Spinal cord (tissue), 10 donors: ENCODE results near the gene CYTH4. TPM values are rescaled to one million over a fixed set of nuclear protein-coding genes. Genes with fewer than 3 reads are reported as not detected.

Source experiments
- DNase-seq, 6 donors: peaks; one replicate each; pipeline versions ENCODE4 v3.0.0 to v3.0.0-alpha.2; 2013 to 2015; ENCODE audit warnings: low spot score in 6 of 6, low read depth in 4 of 6
- H3K27ac ChIP-seq: one replicate; pipeline ENCODE4 v1.5.1; 2013; ENCODE audit warnings: low read depth, low read length, control low read depth
- H3K27me3 ChIP-seq: one replicate; pipeline ENCODE4 v1.6.1; 2013; ENCODE audit warnings: low read length; ENCODE audit not compliant: control insufficient read depth, insufficient read depth
- H3K36me3 ChIP-seq: one replicate; pipeline ENCODE4 v1.6.1; 2013; ENCODE audit warnings: low read length; ENCODE audit not compliant: control insufficient read depth, insufficient read depth
- H3K4me1 ChIP-seq: one replicate; pipeline ENCODE4 v1.6.1; 2013; ENCODE audit warnings: low read length; ENCODE audit not compliant: control insufficient read depth, insufficient read depth
- H3K4me3 ChIP-seq: one replicate; pipeline ENCODE4 v1.5.1; 2013; ENCODE audit warnings: low read depth, low read length, control low read depth
- H3K9me3 ChIP-seq: one replicate; pipeline ENCODE4 v1.6.1; 2013; ENCODE audit warnings: low read length; ENCODE audit not compliant: control insufficient read depth, insufficient read depth
- WGBS: methylation state at CpG from one replicate; pipeline ENCODE4 v1.1.5; 2013; ENCODE audit warnings: missing lambda C conversion rate; ENCODE audit not compliant: insufficient coverage; 5-methylcytosine and 5-hydroxymethylcytosine counted together
- polyA plus RNA-seq, 2 donors: library from polyadenylated mRNA; unstranded; fragments of 120-200 nt; gene quantifications; one replicate each; pipeline ENCODE4 v1.2.1, GENCODE V29; 2013; ENCODE audit not compliant: insufficient read length in 2 of 2
- total RNA-seq, 2 donors: library from RNA; depleted of rRNA in 1 of 2; stranded (reverse); fragments of 120-200 nt in 1 of 2; fragments of >200 nt in 1 of 2; gene quantifications; one replicate each; pipeline versions ENCODE4 v1.2.3 to v1.2.4, GENCODE V29; 2013 to 2014
- donor health status: healthy.

Gene CYTH4
- total and polyA plus RNA-seq, 4 donors: 5.8 to 9.4 (median 7.9) TPM

GRCh38 chr22:37240240-37240940, 41.9 kb upstream of the CYTH4 start:
- Histone ChIP-seq H3K9me3 (no peaks in the 10 kb centered on the region), H3K27me3 (peaks cover 6% of the 10 kb centered on the region), H3K4me1 (peaks cover 19% of the 10 kb centered on the region), H3K4me3 (no peak overlapping the region), H3K27ac (no peak overlapping the region), H3K36me3 (no peaks in the 10 kb centered on the region)
- DNase-seq: no peak
- WGBS: 93% methylated on average over 9 of the region's 11 CpGs

DNA sequence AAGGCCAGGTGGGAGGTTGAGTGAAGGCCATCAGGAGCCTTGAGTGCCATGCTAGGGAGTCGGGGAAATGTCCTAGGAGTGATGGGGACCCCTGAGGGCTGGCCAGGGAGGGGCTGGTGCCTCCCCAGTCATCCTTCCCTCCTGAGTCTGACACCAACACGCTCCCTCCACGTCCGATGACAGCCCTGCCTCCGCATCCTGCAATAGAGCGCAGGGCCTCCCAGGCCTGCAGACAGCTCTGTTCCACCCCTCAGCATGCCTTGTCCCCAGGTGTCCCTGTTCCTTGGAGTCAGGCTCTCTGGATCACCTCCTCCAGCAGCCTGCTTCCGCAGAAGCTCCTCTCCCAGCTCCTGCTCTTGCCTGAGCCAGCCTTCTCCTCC, 41.4 kb upstream of the CYTH4 start:
- 81% methylated on average over 7 of the region's 7 CpGs for WGBS
- H3K36me3 ChIP-seq: no peaks in the 10 kb centered on the region
- no peak overlapping the region for H3K4me3 ChIP-seq
- no peaks in the 10 kb centered on the region for H3K9me3 ChIP-seq
- H3K27me3 ChIP-seq: peaks cover 6% of the 10 kb centered on the region
- H3K27ac ChIP-seq: no peak overlapping the region
- peaks cover 19% of the 10 kb centered on the region for H3K4me1 ChIP-seq
- no peak for DNase-seq

DNA sequence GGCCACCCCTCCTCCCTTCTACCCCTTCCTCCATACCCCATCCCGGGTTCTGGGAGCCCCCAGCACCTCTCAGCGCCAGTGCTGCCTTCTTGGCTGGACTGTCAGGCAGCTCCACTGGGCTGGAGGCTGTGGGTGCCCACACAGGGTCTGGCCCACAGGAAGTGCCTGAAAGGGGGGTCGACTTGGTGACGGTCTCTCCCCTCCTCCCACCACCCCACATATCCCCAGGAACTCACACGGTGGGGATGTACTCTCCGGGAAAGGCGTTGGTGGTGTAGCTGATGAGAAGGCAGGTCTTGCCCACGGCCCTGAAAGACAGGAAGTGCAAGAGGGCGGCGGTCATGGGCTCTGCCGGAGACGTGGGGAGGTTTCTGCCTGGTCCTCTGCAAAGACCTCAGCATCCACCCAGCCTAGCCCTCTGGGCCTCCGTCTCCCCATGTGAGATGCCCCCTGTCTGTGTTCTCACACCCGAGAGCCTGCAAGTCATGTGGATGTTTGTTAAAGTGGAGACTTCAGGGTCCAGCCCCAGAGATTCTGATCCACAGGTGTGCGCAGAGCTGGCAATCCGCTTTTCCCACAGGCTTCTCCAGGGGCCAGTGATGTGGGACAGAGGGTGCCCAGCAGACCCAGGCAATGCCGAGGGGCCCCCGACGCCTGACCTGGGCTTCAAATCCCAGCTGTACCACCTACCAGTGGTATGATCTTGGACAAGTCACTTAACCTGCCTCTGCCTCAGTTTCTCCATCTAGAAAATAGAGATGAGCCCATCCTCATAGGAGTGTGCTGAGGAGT, 40.8 kb upstream of the CYTH4 start:
- Histone ChIP-seq H3K4me1 (peaks cover 19% of the 10 kb centered on the region), H3K36me3 (no peaks in the 10 kb centered on the region), H3K9me3 (no peaks in the 10 kb centered on the region), H3K27ac (no peak overlapping the region), H3K27me3 (peaks cover 6% of the 10 kb centered on the region), H3K4me3 (no peak overlapping the region)
- 77% methylated on average over 11 of the region's 19 CpGs for WGBS
- no peak for DNase-seq

DNA sequence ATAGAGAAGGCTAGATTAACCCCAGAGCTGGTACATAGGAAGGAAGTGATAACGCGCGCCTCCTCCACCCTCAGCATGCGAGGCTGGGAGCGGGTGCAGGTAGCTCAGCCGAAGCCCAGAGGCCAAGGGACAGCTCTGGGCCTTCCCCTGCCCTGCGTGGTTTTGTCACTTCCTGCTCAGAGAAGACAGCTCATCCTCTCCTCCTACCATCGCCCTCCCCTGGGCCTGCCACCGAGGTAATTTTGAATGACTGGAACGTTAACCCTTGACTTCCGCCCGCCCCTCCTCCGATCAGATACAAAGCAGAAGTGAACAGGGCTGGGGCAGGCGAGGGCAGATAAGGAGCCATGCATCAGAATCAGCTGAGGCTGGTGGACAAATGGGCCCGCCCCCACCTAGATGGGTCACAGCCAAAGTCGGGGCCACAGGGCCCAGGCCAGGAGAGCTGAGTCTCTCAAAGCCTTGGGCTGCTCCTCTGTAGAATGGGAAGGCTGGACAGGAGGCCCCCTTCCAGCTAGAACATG, 39.9 kb upstream of the CYTH4 start:
- WGBS: 47% methylated on average over 16 of the region's 16 CpGs
- H3K27ac ChIP-seq: no peak overlapping the region

DNA sequence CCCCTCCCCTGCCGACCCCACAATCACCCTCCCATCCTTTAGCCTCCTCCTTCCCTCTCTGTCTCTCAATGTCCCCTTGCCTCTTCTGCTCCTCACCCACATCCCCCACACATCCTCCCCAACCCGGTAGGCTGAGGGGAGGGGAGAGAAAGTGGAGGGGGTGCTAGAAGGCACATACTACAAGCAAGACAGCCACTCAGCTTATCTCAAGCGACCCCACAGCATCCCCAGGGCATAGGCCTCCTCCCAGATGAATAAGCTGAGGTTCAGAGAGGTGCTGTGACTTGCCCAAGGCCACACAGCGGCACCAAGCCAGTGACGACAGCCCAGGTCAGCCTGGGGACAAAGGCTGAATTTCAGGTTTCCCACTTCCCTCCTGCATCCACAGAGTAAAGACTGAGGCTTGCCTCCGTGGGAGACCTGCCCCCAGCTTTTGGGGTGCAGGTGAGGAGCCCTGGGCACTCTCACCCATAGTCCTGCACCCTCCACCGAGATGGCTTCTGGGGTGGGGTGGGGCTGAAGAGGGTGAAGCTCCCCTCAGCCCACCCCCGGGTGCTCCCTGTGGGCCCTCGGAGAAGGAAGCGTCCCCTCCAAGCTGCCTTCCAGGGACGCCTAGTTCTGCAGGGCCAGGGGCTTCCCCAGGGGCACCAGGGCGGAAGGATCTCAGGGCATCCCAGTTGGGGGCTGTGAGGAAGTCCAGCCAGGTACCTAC, 38.8 kb upstream of the CYTH4 start:
- H3K36me3 ChIP-seq: no peaks in the 10 kb centered on the region
- no peak overlapping the region for H3K4me3 ChIP-seq
- WGBS: 72% methylated on average over 8 of the region's 12 CpGs

More for the DNA sequence above, 39.9 kb upstream of the CYTH4 start:
- DNase-seq: no peak
- no peaks in the 10 kb centered on the region for H3K36me3 ChIP-seq
- no peaks in the 10 kb centered on the region for H3K9me3 ChIP-seq
- peaks cover 16% of the 10 kb centered on the region for H3K4me1 ChIP-seq
- H3K27me3 ChIP-seq: peaks cover 6% of the 10 kb centered on the region
- no peak overlapping the region for H3K4me3 ChIP-seq

DNA sequence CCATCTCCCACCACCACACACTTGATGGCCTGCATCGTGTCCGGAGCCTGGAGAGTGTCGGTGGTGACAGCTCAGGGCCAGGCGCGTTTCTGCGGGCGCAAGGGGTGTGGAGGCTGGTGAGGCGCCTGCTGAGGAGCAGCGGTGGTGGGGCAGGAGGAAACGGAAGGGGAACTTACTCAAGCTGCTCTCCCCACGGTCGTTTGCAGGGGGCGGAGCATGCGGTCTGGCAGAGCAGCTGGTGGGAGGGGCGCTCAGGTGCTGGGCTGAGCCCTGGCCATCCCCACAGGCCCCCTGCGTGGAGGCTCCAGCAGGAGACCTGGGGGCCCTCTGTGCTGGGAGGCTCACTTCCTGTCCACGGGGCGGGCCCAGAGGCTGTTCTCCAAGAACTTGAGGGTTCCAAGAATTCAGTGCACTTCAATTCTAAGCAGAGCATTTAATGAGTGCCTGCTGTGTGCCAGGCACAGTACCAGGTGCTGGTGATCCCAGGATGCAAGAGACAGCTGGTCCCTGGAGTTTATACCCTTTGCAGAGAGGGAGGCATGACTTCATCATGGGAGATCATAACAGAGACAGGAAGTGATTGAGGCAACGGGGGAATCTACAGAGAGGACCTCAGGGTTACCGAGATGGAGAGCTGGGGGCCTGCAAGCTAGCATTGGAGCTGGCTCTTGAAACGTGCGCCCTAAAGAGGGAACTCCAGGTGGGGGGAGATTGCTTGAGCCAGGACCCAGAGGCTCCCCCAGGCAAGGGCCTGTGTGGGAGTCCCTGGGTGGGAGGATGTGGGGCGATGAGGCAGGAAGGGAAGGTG, 38.0 kb upstream of the CYTH4 start, which contains the start of gene RAC2:
RAC2 (minus strand) TSS at position 156 of the 808 bp plus-strand sequence; CDS start at position 35, 121 bp downstream.
- no peaks in the 10 kb centered on the region for H3K9me3 ChIP-seq
- no peak for DNase-seq
- no peak within 1 kb of the TSS for H3K4me3 ChIP-seq
- WGBS: 34% methylated on average over 23 of the region's 23 CpGs
- peaks cover 13% of the 10 kb centered on the region for H3K4me1 ChIP-seq
- H3K36me3 ChIP-seq: no peaks in the 10 kb centered on the region
- H3K27me3 ChIP-seq: peaks cover 6% of the 10 kb centered on the region
- H3K27ac ChIP-seq: no peak within 1 kb of the TSS

More for the DNA sequence above, 38.8 kb upstream of the CYTH4 start:
- no peak for DNase-seq
- peaks cover 13% of the 10 kb centered on the region for H3K4me1 ChIP-seq
- no peaks in the 10 kb centered on the region for H3K9me3 ChIP-seq
- no peak overlapping the region for H3K27ac ChIP-seq
- peaks cover 6% of the 10 kb centered on the region for H3K27me3 ChIP-seq

DNA sequence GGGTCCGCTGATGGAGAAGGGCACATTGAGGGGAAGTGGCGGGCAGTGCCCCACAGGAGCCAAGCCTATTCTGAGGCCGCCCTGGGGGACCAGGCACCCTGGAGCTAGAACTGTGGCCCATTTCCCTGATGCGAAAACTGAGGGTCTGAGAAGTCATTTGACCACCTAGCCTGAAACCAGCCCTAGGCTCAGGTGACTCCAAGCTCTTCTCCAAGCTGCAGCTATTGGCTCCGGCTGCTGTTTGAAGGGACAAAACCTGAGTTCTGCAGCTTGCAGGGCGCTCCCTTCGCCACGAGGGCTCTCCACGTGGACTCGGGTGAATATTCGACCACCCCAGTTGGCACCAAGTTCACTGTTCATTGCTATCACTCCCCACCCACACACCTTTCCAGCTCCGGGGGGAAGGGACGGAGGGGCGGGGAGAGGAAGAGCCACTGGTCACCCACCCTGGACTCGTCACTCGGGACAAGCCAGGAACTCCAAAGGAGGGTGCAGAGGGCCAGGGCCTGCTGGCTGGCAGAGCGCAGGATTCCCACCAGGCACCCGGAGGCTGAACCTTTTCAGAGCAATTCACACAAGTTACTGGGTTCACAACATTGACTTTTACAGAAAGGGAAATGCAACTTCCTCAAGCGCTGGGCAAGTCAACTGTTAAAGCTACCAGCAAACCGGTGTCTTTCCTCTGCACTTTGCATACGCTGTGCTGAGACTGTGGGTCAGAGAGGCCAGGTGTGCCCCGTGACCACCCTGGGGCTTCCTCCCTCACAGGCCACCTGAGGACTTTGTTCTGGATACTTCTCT, 37.2 kb upstream of the CYTH4 start:
- Histone ChIP-seq H3K4me1 (peaks cover 13% of the 10 kb centered on the region), H3K36me3 (no peaks in the 10 kb centered on the region), H3K4me3 (no peak overlapping the region), H3K27me3 (peaks cover 1% of the 10 kb centered on the region), H3K9me3 (no peaks in the 10 kb centered on the region), H3K27ac (no peak overlapping the region)
- 80% methylated on average over 19 of the region's 22 CpGs for WGBS
- DNase-seq: no peak

- Histone ChIP-seq H3K4me1 (peaks cover 13% of the 10 kb centered on the region), H3K9me3 (no peaks in the 10 kb centered on the region), H3K4me3 (no peak overlapping the region), H3K27me3 (no peaks in the 10 kb centered on the region), H3K27ac (no peak overlapping the region), H3K36me3 (no peaks in the 10 kb centered on the region)
- DNase-seq: no peak
- no CpG with 5 or more reads among the region's 6 CpGs for WGBS
These were observed 36.6 kb upstream of the CYTH4 start for GRCh38 chr22:37245740-37246139.
